ENCODE measurements around the gene ANTXR2.

- TF ChIP-seq CTCF (IDR thresholded peaks at IDR 0.05) (no peak), EZH2 (IDR thresholded peaks at IDR 0.05) (no peak)
These were observed 76.2 kb downstream of the ANTXR2 start for GRCh38 chr4:79996851-79997250.

Data from neural progenitor cell (in vitro differentiated cells).